Natural killer cell (primary cell): ENCODE results near the gene TMEM131. TPM values are rescaled to one million over a fixed set of nuclear protein-coding genes. Genes with fewer than 3 reads are reported as not detected.
A peak's percentile ranks its signal among the peaks of the same experiment; 100 is the strongest.

Source experiments
- ATAC-seq, 3 donors: fragments of 150-1000 bp in 2 of 3; fragments of 200-7000 bp in 1 of 3; cut with Tn5 transposase; 1 replicate in 1 of 3; 2 replicates in 2 of 3; pipeline ENCODE4 v1.10.0; 2021; ENCODE audit warnings: mild to moderate bottlenecking in 2 of 3, moderate library complexity in 2 of 3
- DNase-seq, 2 donors: peaks; one replicate each; pipeline versions ENCODE4 v3.0.0 to v3.0.0-alpha.2; 2013 to 2021; ENCODE audit warnings: mixed read lengths in 1 of 2
- H3K27ac ChIP-seq: one replicate; pipeline ENCODE4 v1.5.1; 2013; ENCODE audit warnings: mild to moderate bottlenecking, low read length
- H3K27me3 ChIP-seq: one replicate; pipeline ENCODE4 v1.6.1; 2013; ENCODE audit warnings: low read length; ENCODE audit not compliant: control insufficient read depth, insufficient read depth
- H3K36me3 ChIP-seq: one replicate; pipeline ENCODE4 v1.6.1; 2013; ENCODE audit warnings: low read length; ENCODE audit not compliant: control insufficient read depth, insufficient read depth
- H3K4me1 ChIP-seq: one replicate; pipeline ENCODE4 v1.6.1; 2013; ENCODE audit warnings: low read length; ENCODE audit not compliant: control insufficient read depth, insufficient read depth
- H3K4me3 ChIP-seq: one replicate; pipeline ENCODE4 v1.5.1; 2013; ENCODE audit warnings: low read length
- H3K9me3 ChIP-seq: one replicate; pipeline ENCODE4 v1.6.1; 2013; ENCODE audit warnings: low read length; ENCODE audit not compliant: control insufficient read depth, insufficient read depth
- H3K27ac Mint-ChIP-seq, 2 donors: one replicate each; pipeline ENCODE4 v1.8.0; 2022; ENCODE audit warnings: mild to moderate bottlenecking in 2 of 2, mixed read lengths in 2 of 2, moderate library complexity in 1 of 2
- H3K27me3 Mint-ChIP-seq, 2 donors: one replicate each; pipeline ENCODE4 v1.8.0; 2022; ENCODE audit warnings: low read depth in 2 of 2, mixed read lengths in 2 of 2
- H3K36me3 Mint-ChIP-seq: one replicate; pipeline ENCODE4 v1.8.0; 2022; ENCODE audit warnings: mixed read lengths
- H3K4me1 Mint-ChIP-seq, 2 donors: one replicate each; pipeline ENCODE4 v1.8.0; 2022; ENCODE audit warnings: mixed read lengths in 2 of 2
- H3K4me3 Mint-ChIP-seq: one replicate; pipeline ENCODE4 v1.8.0; 2022; ENCODE audit warnings: mild to moderate bottlenecking, moderate library complexity, mixed read lengths
- H3K9me3 Mint-ChIP-seq, 2 donors: one replicate each; pipeline ENCODE4 v1.8.0; 2022; ENCODE audit warnings: mixed read lengths in 2 of 2
- CTCF ChIP-seq: fragments of 200-600 bp; IDR thresholded peaks from one replicate; pipeline ENCODE4 v1.8.0; 2022; ENCODE audit warnings: antibody characterized with exemption
- WGBS: methylation state at CpG from one replicate; pipeline ENCODE4 v1.1.7; 2013; ENCODE audit warnings: missing lambda C conversion rate; ENCODE audit not compliant: insufficient coverage; 5-methylcytosine and 5-hydroxymethylcytosine counted together
- intact Hi-C: fragments of 100-400 bp; cut with micrococcal nuclease; formaldehyde crosslinking; loops from one replicate; pipeline ENCODE4 v1.14.2; 2022
- total RNA-seq, 4 donors: library from RNA; stranded (reverse); fragments of 120-200 nt in 1 of 4; gene quantifications; one replicate each; pipeline versions ENCODE4 v1.2.3 to v1.2.4, GENCODE V29; 2013 to 2022

The TMEM131 gene
- total RNA-seq, 3 donors from 2014 or later (not counting 1 experiment from before 2014, with no cell fraction given), result 44.8 to 72.1 (median 67.1) TPM

GRCh38 chr2:97750017-97750416 lies 245.7 kb downstream of the TMEM131 start:
- peaks cover 35% of the 10 kb centered on the region for H3K4me1 ChIP-seq
- H3K27ac ChIP-seq, result no peak overlapping the region
- no peaks in the 10 kb centered on the region for H3K27me3 ChIP-seq
- Mint-ChIP-seq H3K27ac (no peak overlapping the region), H3K27me3 (no peaks in the 10 kb centered on the region), H3K36me3 (no peaks in the 10 kb centered on the region), H3K4me1 (peaks cover 48 to 60% of the 10 kb centered on the region in 2 donors), H3K4me3 (no peak overlapping the region), H3K9me3 (no peaks in the 10 kb centered on the region)
- ATAC-seq (no peak), DNase-seq (no peak)
- no peak overlapping the region for H3K4me3 ChIP-seq
- no peaks in the 10 kb centered on the region for H3K9me3 ChIP-seq
- TF ChIP-seq CTCF, result no peak
- WGBS, result 97% methylated on average over 4 of the region's 4 CpGs
- peaks cover 3% of the 10 kb centered on the region for H3K36me3 ChIP-seq
- intact Hi-C loops, result no loop called here

- Mint-ChIP-seq H3K4me1 (peaks cover 50 to 61% of the 10 kb centered on the region in 2 donors), H3K4me3 (no peak overlapping the region), H3K27ac (no peak overlapping the region), H3K36me3 (no peaks in the 10 kb centered on the region), H3K9me3 (no peaks in the 10 kb centered on the region), H3K27me3 (no peaks in the 10 kb centered on the region)
- TF ChIP-seq CTCF, result no peak
- Histone ChIP-seq H3K4me3 (no peak overlapping the region), H3K36me3 (no peaks in the 10 kb centered on the region), H3K9me3 (no peaks in the 10 kb centered on the region), H3K4me1 (peaks cover 37% of the 10 kb centered on the region), H3K27ac (no peak overlapping the region), H3K27me3 (no peaks in the 10 kb centered on the region)
- no peak for ATAC-seq
- DNase-seq, result no peak
- intact Hi-C loops, result loop anchor here (5.0 to 10.0 kb wide), 3 partner anchors 87 to 885 kb away; partner anchors contain the start of gene ACTR1B
- 88% methylated on average over 5 of the region's 5 CpGs for WGBS
These were observed 246.2 kb downstream of the TMEM131 start for GRCh38 chr2:97749581-97749980.

- TF ChIP-seq CTCF, result no peak
- Mint-ChIP-seq H3K9me3 (no peaks in the 10 kb centered on the region), H3K27ac (peak overlapping the region; percentile 80 to 94), H3K36me3 (no peaks in the 10 kb centered on the region), H3K4me1 (peaks cover 68 to 80% of the 10 kb centered on the region in 2 donors), H3K27me3 (no peaks in the 10 kb centered on the region), H3K4me3 (peak overlapping the region; percentile 62)
- H3K4me3 ChIP-seq, result no peak overlapping the region
- 61% methylated on average over 4 of the region's 4 CpGs for WGBS
- H3K36me3 ChIP-seq, result no peaks in the 10 kb centered on the region
- H3K27ac ChIP-seq, result peak overlapping the region; percentile 55
- peaks cover 56% of the 10 kb centered on the region for H3K4me1 ChIP-seq
- H3K9me3 ChIP-seq, result no peaks in the 10 kb centered on the region
- intact Hi-C loops, result loop anchor here (1.0 to 10.0 kb wide), 6 partner anchors 26 to 887 kb away; partner anchors contain the start of gene ACTR1B
- DNase-seq (no peak), ATAC-seq (peak; percentile 5 to 21 (median 19))
- H3K27me3 ChIP-seq, result no peaks in the 10 kb centered on the region
These were observed 248.0 kb downstream of the TMEM131 start for GRCh38 chr2:97747716-97748115.

- H3K27me3 ChIP-seq, result no peaks in the 10 kb centered on the region
- DNase-seq, result peak; percentile 53 to 54
- intact Hi-C loops, result loop anchor here (1.0 to 10.0 kb wide), 4 partner anchors 26 to 888 kb away; partner anchors contain the start of gene ACTR1B
- 28% methylated on average over 3 of the region's 3 CpGs for WGBS
- peak overlapping the region; percentile 62 for H3K4me3 Mint-ChIP-seq
- H3K36me3 Mint-ChIP-seq, result no peaks in the 10 kb centered on the region
- peak; percentile 50 to 64 (median 63) for ATAC-seq
- H3K9me3 Mint-ChIP-seq, result no peaks in the 10 kb centered on the region
- H3K4me1 Mint-ChIP-seq, result peaks cover 73 to 84% of the 10 kb centered on the region in 2 donors
- H3K4me1 ChIP-seq, result peaks cover 60% of the 10 kb centered on the region
- no peaks in the 10 kb centered on the region for H3K36me3 ChIP-seq
- H3K27me3 Mint-ChIP-seq, result no peaks in the 10 kb centered on the region
- H3K27ac Mint-ChIP-seq, result peak overlapping the region; percentile 80 to 94
- H3K27ac ChIP-seq, result peak overlapping the region; percentile 55
- no peak for TF ChIP-seq CTCF
- H3K4me3 ChIP-seq, result no peak overlapping the region
- no peaks in the 10 kb centered on the region for H3K9me3 ChIP-seq
These were observed 248.5 kb downstream of the TMEM131 start for GRCh38 chr2:97747285-97747684.
